ENCODE results near the gene SLX1A. TPM values are rescaled to one million over a fixed set of nuclear protein-coding genes. Genes with fewer than 3 reads are reported as not detected.
A peak's percentile ranks its signal among the peaks of the same experiment; 100 is the strongest.
"Not testable (repeated sequence)": the region's sequence is repeated elsewhere in the genome, so short reads cannot be mapped to it uniquely, and the experiment has no call there.

The SLX1A gene
- polyA plus RNA-seq, 3 donors from 2014 or later = 91.2 to 113 (median 99.6) TPM

DNA sequence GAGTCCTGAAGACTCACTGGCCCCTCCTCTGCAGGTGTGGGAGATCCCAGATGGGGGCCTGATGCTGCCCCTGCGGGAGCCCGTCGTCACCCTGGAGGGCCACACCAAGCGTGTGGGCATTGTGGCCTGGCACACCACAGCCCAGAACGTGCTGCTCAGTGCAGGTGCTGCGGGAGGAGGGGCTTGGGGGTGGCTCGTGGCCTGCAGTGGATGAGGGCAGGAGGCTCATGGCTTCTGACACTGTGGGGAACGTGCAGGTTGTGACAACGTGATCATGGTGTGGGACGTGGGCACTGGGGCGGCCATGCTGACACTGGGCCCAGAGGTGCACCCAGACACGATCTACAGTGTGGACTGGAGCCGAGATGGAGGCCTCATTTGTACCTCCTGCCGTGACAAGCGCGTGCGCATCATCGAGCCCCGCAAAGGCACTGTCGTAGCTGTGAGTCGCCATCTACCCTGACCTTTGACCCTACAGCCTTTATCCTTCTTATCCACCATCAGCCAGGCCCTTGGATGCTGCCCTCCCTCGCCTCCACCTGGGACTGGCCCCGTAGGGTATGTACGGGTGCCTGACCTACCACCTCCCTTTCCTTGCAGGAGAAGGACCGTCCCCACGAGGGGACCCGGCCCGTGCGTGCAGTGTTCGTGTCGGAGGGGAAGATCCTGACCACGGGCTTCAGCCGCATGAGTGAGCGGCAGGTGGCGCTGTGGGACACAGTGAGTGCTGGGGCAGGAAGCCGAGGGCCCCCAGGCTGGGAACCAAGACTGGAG, 6.7 kb upstream of the SLX1A start:
- no peaks in the 10 kb centered on the region for H3K9me3 Mint-ChIP-seq
- H3K4me1 Mint-ChIP-seq = peaks cover 29 to 37% of the 10 kb centered on the region in 2 donors
- H3K27me3 Mint-ChIP-seq (ENCODE audit: low read depth in 3 of 3) = peaks cover 13 to 36% (median 25%) of the 10 kb centered on the region in 3 donors
- H3K27ac Mint-ChIP-seq = peak overlapping the region; percentile 95 to 98 (median 97)
- H3K4me3 Mint-ChIP-seq = peak overlapping the region; percentile 91 to 98 (median 98)
- peaks cover 17 to 24% (median 21%) of the 10 kb centered on the region in 3 donors for H3K36me3 Mint-ChIP-seq
- peak; percentile 81 to 84 (median 83) for DNase-seq

DNA sequence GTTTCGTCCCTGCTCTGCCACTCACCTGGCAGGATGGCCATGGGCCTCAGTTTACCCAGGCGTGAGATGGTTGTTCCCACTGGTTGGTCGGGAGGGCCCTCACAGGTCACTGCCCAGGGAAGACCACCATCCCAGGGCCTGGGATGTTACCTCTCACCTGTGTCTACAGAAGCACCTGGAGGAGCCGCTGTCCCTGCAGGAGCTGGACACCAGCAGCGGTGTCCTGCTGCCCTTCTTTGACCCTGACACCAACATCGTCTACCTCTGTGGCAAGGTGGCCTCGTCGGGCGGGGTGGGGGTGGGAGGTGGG, 6.2 kb upstream of the SLX1A start:
- DNase-seq = no peak
- Mint-ChIP-seq H3K27ac (peak overlapping the region; percentile 95 to 98 (median 97)), H3K4me1 (peaks cover 23 to 32% of the 10 kb centered on the region in 2 donors), H3K9me3 (no peaks in the 10 kb centered on the region), H3K27me3 (ENCODE audit: low read depth in 3 of 3) (peaks cover 13 to 36% (median 25%) of the 10 kb centered on the region in 3 donors), H3K36me3 (peaks cover 17 to 24% (median 21%) of the 10 kb centered on the region in 3 donors), H3K4me3 (peak overlapping the region; percentile 91 to 98 (median 98))

DNA sequence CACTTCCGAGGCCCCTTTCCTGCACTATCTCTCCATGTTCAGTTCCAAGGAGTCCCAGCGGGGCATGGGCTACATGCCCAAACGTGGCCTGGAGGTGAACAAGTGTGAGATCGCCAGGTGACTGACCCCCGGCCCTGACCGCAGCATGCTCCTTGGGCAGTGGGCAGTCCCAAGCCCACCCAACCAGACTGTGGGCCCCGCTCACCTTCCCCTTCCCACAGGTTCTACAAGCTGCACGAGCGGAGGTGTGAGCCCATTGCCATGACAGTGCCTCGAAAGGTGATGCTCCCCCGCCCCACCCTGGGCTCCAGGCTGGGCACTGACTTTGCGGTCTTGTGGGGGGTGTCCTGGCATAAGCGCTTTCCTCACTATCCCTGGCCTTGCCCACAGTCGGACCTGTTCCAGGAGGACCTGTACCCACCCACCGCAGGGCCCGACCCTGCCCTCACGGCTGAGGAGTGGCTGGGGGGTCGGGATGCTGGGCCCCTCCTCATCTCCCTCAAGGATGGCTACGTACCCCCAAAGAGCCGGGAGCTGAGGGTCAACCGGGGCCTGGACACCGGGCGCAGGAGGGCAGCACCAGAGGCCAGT, 5.6 kb upstream of the SLX1A start:
- H3K9me3 Mint-ChIP-seq = no peaks in the 10 kb centered on the region
- peak overlapping the region in 3 of 5 donors; percentile 41 to 46 (median 41) for H3K4me3 Mint-ChIP-seq
- H3K27me3 Mint-ChIP-seq (ENCODE audit: low read depth in 3 of 3) = peaks cover 13 to 36% (median 25%) of the 10 kb centered on the region in 3 donors
- peaks cover 20 to 28% of the 10 kb centered on the region in 2 donors for H3K4me1 Mint-ChIP-seq
- DNase-seq = no peak
- H3K36me3 Mint-ChIP-seq = peaks cover 17 to 24% (median 21%) of the 10 kb centered on the region in 3 donors
- peak overlapping the region in 3 of 6 donors; percentile 68 to 95 (median 70) for H3K27ac Mint-ChIP-seq

DNA sequence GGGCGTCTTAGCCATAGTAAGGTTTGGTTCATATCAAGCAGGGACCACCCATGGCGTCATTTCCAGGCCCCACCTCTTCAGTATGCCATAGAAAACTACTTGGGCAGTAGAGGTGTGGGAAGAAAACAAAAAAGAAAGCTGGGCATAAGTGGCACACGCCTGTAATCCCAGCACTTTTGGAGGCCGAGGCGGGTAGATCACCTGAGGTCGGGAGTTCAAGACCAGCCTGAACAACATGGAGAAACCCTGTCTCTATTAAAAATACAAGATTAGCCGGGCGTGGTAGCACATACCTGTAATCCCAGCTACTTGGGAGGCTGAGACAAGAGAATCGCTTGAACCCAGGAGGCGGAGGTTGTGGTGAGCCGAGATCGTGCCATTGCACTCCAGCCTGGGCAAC, 2.5 kb upstream of the SLX1A start:
- peaks cover 8 to 12% (median 9%) of the 10 kb centered on the region in 3 donors for H3K36me3 Mint-ChIP-seq
- H3K4me1 Mint-ChIP-seq = peaks cover 15 to 18% of the 10 kb centered on the region in 2 donors
- not testable (repeated sequence) for H3K9me3 Mint-ChIP-seq, DNase-seq, H3K27ac Mint-ChIP-seq, H3K4me3 Mint-ChIP-seq
- H3K27me3 Mint-ChIP-seq (ENCODE audit: low read depth in 3 of 3) = peaks cover 9 to 14% (median 10%) of the 10 kb centered on the region in 3 donors

DNA sequence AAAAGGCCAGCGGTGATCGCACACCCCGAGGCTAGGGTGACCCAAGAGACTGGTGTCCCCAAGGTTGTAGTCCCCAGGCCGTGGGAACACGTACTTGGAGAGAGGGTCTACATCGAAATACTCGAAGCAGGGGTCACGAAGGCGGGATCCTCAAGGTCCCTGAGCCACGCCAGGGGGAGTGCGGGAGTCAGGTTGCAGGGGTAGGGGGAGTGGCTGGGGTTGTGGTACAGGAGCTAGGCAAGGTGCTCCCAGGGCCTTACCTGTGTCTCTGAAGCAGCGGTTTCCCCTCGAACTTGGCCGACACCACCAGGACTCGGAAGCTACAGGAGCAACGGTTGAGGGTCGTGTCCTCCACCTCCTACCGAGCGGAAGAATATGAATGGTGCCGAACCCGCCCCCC, 577 bp upstream of the SLX1A start:
- H3K27me3 Mint-ChIP-seq (ENCODE audit: low read depth in 3 of 3); H3K4me3 Mint-ChIP-seq; H3K27ac Mint-ChIP-seq; H3K9me3 Mint-ChIP-seq; DNase-seq; H3K4me1 Mint-ChIP-seq; H3K36me3 Mint-ChIP-seq: not testable (repeated sequence)

DNA sequence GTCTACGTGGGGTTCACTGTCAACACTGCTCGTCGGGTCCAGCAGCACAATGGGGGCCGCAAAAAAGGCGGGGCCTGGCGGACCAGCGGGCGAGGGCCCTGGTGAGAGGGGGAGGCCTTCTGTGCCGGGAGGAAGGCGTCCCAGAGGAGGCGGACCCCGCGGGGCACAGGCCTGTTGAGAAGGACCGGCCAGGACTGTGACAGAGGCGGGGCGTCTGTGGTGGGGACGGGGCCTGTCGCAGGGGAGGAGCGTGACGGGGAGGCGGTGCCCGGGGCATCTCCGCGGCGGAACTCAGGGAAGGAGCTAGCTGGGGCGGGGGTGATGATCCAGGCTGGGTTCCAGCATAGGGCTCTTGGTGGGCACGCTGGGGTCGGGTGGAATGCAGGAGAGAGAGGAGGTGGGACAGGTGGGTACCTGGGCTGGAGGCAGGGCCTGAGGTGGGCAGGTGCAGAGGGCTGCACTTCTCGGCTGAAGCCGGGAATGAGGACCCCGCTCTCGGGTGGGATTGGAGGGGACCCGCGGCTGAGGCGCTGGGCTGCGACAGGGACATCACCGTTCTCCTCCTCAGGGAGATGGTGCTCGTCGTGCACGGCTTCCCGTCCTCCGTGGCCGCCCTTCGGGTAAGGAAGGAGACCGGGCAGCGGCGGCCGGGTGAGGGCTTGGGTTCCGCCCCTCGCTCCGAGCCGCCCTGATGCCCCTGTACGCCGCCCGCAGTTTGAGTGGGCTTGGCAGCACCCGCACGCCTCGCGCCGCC, 674 bp downstream of the SLX1A start:
- not testable (repeated sequence) for H3K27me3 Mint-ChIP-seq (ENCODE audit: low read depth in 3 of 3); H3K36me3 Mint-ChIP-seq; H3K27ac Mint-ChIP-seq; H3K4me3 Mint-ChIP-seq; H3K9me3 Mint-ChIP-seq; H3K4me1 Mint-ChIP-seq
- peak in 2 of 3 donors; percentile 13 to 20 for DNase-seq

DNA sequence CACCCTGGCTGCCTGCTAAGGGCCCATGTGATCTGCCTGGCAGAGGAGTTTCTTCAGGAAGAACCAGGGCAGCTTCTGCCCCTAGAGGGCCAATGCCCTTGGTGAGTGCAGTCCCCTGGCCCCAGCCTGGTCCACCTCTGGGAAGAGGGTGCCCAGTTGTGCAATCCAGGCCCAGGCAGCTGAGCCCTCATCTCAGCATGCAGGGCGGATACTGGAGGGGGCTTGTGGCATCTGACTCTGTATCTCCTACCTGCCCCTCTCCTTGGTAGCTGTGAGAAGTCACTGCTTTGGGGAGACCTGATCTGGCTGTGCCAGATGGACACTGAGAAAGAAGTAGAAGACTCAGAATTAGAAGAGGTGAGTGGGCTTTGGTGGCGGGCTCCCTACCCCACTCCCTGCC, 3.3 kb downstream of the SLX1A start:
- not testable (repeated sequence) for DNase-seq; H3K4me3 Mint-ChIP-seq; H3K4me1 Mint-ChIP-seq; H3K27me3 Mint-ChIP-seq (ENCODE audit: low read depth in 3 of 3); H3K27ac Mint-ChIP-seq; H3K9me3 Mint-ChIP-seq; H3K36me3 Mint-ChIP-seq

DNA sequence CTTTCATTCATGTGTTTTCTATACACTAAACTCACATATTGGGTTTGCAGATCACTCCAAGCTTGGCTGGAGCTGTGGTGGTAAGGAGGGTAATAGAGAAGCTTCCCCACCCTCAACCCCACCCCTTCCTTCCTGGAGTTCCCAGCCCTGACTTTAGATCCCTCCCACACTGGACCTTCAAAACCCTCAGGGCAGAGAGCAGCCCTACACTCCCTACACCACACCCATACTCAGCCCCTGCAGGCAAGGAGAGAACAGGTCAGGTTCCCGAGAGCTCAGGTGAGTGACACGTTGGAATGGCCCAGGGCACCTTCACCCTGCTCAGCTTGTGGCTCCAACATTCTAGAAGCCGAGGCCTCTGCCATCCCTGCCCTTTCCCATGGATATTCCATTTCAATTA, 5.4 kb downstream of the SLX1A start, which contains the start of gene SULT1A3:
Gene SULT1A3 (plus strand): TSS at position 207 of the 400 bp plus-strand sequence. CDS start 1,474 bp downstream, outside the sequence.
- not testable (repeated sequence) for DNase-seq; H3K27ac Mint-ChIP-seq; H3K27me3 Mint-ChIP-seq (ENCODE audit: low read depth in 3 of 3); H3K36me3 Mint-ChIP-seq; H3K9me3 Mint-ChIP-seq; H3K4me3 Mint-ChIP-seq; H3K4me1 Mint-ChIP-seq

DNA sequence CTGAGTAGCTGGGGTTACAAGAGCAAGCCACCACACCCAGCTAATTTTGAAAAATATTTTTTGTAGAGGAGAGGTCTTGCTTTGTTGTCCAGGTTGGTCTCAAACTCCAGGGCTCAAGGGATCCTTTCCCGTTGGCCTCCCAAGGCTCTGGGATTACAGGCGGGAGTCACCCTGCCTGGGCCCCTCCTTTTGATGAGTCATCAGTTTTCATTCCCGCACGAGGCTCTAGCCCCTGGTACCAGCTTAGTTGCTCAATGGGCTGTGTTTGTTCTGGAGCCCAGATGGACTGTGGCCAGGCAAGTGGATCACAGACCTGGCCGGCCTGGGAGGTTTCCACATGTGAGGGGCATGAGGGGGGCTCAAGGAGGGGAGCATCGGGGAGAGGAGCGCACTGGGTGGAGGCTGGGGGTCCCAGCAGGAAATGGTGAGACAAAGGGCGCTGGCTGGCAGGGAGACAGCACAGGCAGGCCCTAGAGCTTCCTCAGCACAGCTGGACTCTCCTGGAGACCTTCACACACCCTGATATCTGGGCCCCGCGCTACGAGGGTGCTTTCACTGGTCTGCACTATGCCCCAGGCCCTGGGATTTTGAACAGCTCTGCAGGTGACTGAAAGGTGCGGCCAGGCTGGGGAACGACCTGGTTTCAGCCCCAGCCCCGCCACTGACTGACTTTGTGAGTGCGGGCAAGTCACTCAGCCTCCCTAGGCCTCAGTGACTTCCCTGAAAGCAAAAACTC, 6.1 kb downstream of the SLX1A start:
- DNase-seq; H3K4me3 Mint-ChIP-seq; H3K4me1 Mint-ChIP-seq; H3K36me3 Mint-ChIP-seq; H3K27me3 Mint-ChIP-seq (ENCODE audit: low read depth in 3 of 3); H3K9me3 Mint-ChIP-seq; H3K27ac Mint-ChIP-seq: not testable (repeated sequence)

DNA sequence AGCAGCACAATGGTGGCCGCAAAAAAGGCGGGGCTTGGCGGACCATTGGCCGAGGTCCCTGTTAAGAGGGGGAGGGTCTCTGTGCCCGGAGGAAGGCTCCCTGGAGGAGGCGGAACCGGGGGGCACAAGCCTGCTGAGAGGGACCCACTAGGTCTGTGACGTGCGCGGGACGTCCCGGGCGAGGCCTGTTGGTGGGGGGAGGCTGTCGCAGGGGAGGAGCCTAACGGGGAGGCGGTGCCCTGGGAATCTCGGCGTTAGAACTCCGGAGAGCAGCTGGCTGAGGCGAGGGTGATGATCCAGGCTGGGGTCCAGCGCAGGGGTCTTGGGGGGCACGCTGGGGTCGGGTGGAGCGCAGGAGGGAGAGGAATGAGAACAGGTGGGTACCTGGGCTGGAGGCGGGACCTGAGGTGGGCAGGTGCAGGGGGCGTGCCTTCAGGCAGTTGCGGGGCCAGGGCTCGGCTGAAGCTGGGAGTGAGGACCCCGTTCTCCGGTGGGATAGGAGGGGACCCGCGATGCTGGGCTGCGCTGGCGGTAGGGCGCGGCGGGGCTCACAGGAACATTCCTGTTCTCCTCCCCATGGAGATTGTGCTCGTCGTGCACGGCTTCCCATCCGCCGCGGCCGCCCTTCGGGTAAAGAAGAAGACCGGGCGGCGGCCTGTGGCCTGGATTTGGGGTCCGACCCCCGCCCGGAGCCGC, 12.0 kb downstream of the SLX1A start:
- H3K27me3 Mint-ChIP-seq (ENCODE audit: low read depth in 3 of 3); H3K9me3 Mint-ChIP-seq; H3K27ac Mint-ChIP-seq; H3K36me3 Mint-ChIP-seq; DNase-seq; H3K4me1 Mint-ChIP-seq; H3K4me3 Mint-ChIP-seq: not testable (repeated sequence)

DNA sequence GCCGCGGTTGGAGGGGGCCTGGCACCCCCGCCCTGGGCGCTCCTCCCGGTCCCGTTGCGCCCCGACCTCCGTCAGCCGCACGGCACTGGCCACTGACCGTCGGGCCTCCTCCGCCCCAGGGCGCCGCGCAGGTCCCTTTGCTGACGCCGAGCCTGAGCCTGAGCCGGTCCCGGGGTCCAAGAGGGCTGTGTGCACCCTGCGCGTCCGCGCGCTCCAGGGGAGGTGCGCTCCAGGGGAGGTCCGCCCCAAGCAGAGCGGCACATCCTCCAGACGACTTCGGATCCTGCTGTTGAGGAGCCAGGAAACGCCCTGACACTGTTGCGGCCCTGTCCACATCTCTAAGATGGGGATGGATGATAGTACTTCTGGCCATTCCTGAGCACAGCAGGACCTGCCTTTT, 12.6 kb downstream of the SLX1A start:
- not testable (repeated sequence) for DNase-seq; H3K27ac Mint-ChIP-seq; H3K9me3 Mint-ChIP-seq; H3K27me3 Mint-ChIP-seq (ENCODE audit: low read depth in 3 of 3); H3K36me3 Mint-ChIP-seq; H3K4me1 Mint-ChIP-seq; H3K4me3 Mint-ChIP-seq

DNA sequence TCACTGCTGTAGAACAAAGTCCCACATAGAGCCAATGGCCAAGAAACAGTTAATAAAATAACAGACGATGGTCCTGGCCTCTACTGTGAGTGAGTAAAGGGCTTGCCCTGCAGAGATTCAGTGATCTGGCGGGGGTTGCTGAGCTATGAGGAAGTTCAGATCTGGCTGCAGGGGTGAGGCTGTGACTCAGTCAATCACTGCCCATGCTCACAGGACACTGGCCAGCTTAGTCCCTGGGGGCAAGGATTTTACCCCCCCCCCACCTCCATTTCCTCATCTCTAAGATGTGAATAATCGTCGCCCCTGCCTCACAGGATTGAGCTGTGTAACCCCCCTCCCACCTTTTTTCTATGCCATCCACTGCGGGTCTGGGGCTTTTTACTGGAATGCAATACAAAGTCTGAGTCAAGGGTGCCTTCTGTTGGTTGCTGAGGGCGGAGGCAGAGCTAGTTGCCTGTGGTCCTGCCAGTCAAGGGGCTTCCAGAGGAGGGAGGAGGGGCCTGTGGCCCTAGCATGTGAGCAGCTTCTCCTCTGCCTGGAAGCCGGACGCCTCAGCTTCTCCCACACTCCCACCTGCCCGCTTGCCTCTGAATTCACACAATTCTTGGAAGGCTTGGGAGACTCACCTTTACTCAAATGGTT, 13.5 kb downstream of the SLX1A start:
- H3K4me3 Mint-ChIP-seq = peak overlapping the region in 1 of 5 donors; percentile 29
- DNase-seq = not testable (repeated sequence)

DNA sequence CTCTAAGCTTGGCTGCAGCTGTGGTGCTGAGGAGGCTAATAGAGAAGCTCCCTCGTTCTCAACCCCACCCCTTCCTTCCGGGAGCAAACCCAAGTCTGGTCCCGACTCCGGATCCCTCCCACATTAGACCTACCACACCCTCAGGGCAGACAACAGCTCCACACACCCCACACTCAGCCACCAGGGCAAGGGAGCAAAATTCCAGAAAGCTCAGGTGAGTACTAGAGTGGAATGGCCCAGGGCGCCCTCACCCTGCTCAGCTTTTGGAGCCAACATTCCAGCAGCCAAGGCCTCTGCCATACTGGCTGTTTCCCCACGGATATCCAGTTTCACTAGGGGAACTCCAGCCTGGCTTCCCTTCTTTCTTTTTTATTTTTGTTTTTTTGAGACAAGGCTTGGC, 15.4 kb downstream of the SLX1A start:
- Mint-ChIP-seq H3K27ac (peak overlapping the region in 1 of 6 donors; percentile 62), H3K4me3 (peak overlapping the region in 1 of 5 donors; percentile 64)
- H3K9me3 Mint-ChIP-seq; DNase-seq; H3K36me3 Mint-ChIP-seq; H3K27me3 Mint-ChIP-seq (ENCODE audit: low read depth in 3 of 3); H3K4me1 Mint-ChIP-seq: not testable (repeated sequence)

More for the DNA sequence above, 13.5 kb downstream of the SLX1A start:
- not testable (repeated sequence) for H3K9me3 Mint-ChIP-seq; H3K4me1 Mint-ChIP-seq; H3K27me3 Mint-ChIP-seq (ENCODE audit: low read depth in 3 of 3); H3K36me3 Mint-ChIP-seq
- H3K27ac Mint-ChIP-seq = peak overlapping the region in 1 of 6 donors; percentile 45

Measured in immature natural killer cell (primary cell).